GM12892 (cell line): Measurements from ENCODE around the gene GBA2.

ENCODE experiments used
- POLR2A ChIP-seq: IDR thresholded peaks from 2 replicates; pipeline ENCODE4 v1.6.1; 2011; ENCODE audit warnings: low read depth, low read length, control low read depth
- POLR2AphosphoS5 ChIP-seq: IDR thresholded peaks from 2 replicates; pipeline ENCODE4 v1.6.1; 2011; ENCODE audit warnings: low read depth, low read length, control low read depth

- TF ChIP-seq POLR2AphosphoS5 (no peak), POLR2A (no peak)
Observed at GRCh38 chr9:35756275-35757225, 7.5 kb upstream of the GBA2 start.
